SH-SY5Y (cell line): Measurements from ENCODE around the gene MAMDC4.

ENCODE experiments used
- GATA2 ChIP-seq: IDR thresholded peaks from 2 replicates; pipeline ENCODE4 v1.6.1; 2011; ENCODE audit warnings: mild to moderate bottlenecking, low read depth, low read length
- GATA3 ChIP-seq: IDR thresholded peaks from 2 replicates; pipeline ENCODE4 v1.6.1; 2011; ENCODE audit warnings: low read depth, mild to moderate bottlenecking, low read length, moderate library complexity

- TF ChIP-seq GATA3 (no peak), GATA2 (no peak)
These were observed 13.1 kb downstream of the MAMDC4 start for GRCh38 chr9:136865041-136865767.
